Endodermal cell (in vitro differentiated cells): Measurements from ENCODE around the gene CD6. TPM values are rescaled to one million over a fixed set of nuclear protein-coding genes. Genes with fewer than 3 reads are reported as not detected.
A peak's percentile ranks its signal among the peaks of the same experiment; 100 is the strongest.

Experiments used
- DNase-seq: peaks from one replicate; pipeline ENCODE4 v3.0.0-alpha.2; 2017
- H3K27ac ChIP-seq: 2 replicates; pipeline ENCODE4 v1.5.1; 2013; ENCODE audit warnings: mild to moderate bottlenecking, low read depth, low read length, moderate library complexity
- H3K27me3 ChIP-seq: 2 replicates; pipeline ENCODE4 v1.6.1; 2013; ENCODE audit warnings: mild to moderate bottlenecking, low read length, moderate library complexity; ENCODE audit not compliant: insufficient read depth, control insufficient read depth, poor library complexity, severe bottlenecking
- H3K36me3 ChIP-seq: 2 replicates; pipeline ENCODE4 v1.7.0; 2013; ENCODE audit warnings: mild to moderate bottlenecking, low read length, moderate library complexity; ENCODE audit not compliant: control insufficient read depth, insufficient read depth
- H3K4me1 ChIP-seq: one replicate; pipeline ENCODE4 v1.7.0; 2013; ENCODE audit warnings: low read length; ENCODE audit not compliant: control insufficient read depth, insufficient read depth
- H3K4me3 ChIP-seq: 2 replicates; pipeline ENCODE4 v1.5.1; 2013; ENCODE audit warnings: mild to moderate bottlenecking, low read length, moderate library complexity
- H3K9ac ChIP-seq: 2 replicates; pipeline ENCODE4 v1.6.1; 2013; ENCODE audit warnings: mild to moderate bottlenecking, low read length, moderate library complexity; ENCODE audit not compliant: poor library complexity, severe bottlenecking; ENCODE audit errors: extremely low read depth
- H3K9me3 ChIP-seq: 2 replicates; pipeline ENCODE4 v1.6.1; 2013; ENCODE audit warnings: mild to moderate bottlenecking, low read length, moderate library complexity; ENCODE audit not compliant: control insufficient read depth
- H3K27ac Mint-ChIP-seq: 2 replicates; pipeline ENCODE4 v1.8.0; 2020; ENCODE audit warnings: mixed read lengths
- H3K27me3 Mint-ChIP-seq: 2 replicates; pipeline ENCODE4 v1.8.0; 2021; ENCODE audit warnings: mild to moderate bottlenecking, mixed read lengths; ENCODE audit not compliant: insufficient read depth
- H3K36me3 Mint-ChIP-seq: 2 replicates; pipeline ENCODE4 v1.8.0; 2020; ENCODE audit warnings: low read depth, mixed read lengths
- H3K4me1 Mint-ChIP-seq: 2 replicates; pipeline ENCODE4 v1.8.0; 2020; ENCODE audit warnings: mixed read lengths
- H3K4me3 Mint-ChIP-seq: 2 replicates; pipeline ENCODE4 v1.8.0; 2020; ENCODE audit warnings: mild to moderate bottlenecking, moderate library complexity, mixed read lengths
- H3K9me3 Mint-ChIP-seq: 2 replicates; pipeline ENCODE4 v1.8.0; 2020; ENCODE audit warnings: mild to moderate bottlenecking, mixed read lengths
- WGBS, 2 experiments: methylation state at CpG; one replicate each; pipeline versions ENCODE4 v1.1.5 to v1.1.7; 2013; ENCODE audit warnings: missing lambda C conversion rate in 2 of 2, mixed read lengths in 1 of 2; ENCODE audit not compliant: insufficient coverage in 1 of 2, insufficient read length in 1 of 2; 5-methylcytosine and 5-hydroxymethylcytosine counted together
- total RNA-seq, 2 donors: library from RNA; stranded (reverse); fragmentation: NEBNext Ultra II Directional in 1 of 2; extraction: Animal tissue kit (Norgen Biotek cat#: 25700) in 1 of 2; gene quantifications; 2 replicates in 1 of 2; 3 replicates in 1 of 2; pipeline ENCODE4 v1.2.1, GENCODE V29; 2021
- TF ChIP-seq, protein P1 (sequence below): fragments of 200-600 bp; sonication (generic); conservative IDR thresholded peaks from 2 replicates; pipeline ENCODE4 v1.5.0; 2021; ENCODE audit warnings: antibody characterized with exemption, mild to moderate bottlenecking

Gene CD6
- total RNA-seq, 2 donors from 2014 or later, result 1.5 to 1.6 TPM

DNA sequence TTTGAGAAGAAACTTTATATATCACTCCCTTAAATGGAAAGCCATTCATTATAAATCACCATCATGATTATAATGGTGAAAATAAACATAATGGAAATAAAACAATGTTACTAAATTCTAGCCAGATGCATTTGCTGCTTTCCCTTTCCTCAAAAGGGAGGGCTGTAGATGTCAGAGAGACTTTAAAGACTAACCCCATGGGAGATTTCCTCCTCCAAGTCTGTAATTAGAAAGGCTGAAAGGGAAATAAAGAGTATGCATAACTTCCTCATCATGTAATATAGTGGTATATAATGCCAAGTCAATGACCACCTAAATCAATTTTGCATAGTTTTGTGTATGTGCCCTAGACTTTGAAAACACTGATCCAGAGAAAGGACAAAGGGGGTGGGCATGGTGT lies 6.4 kb downstream of the CD6 start:
- peaks cover 10% of the 10 kb centered on the region for H3K27me3 Mint-ChIP-seq
- no peak overlapping the region for H3K27ac Mint-ChIP-seq
- H3K4me1 ChIP-seq, result no peaks in the 10 kb centered on the region
- peaks cover 2% of the 10 kb centered on the region for H3K4me1 Mint-ChIP-seq
- H3K4me3 ChIP-seq, result no peak overlapping the region
- H3K4me3 Mint-ChIP-seq, result no peak overlapping the region
- peaks cover 5% of the 10 kb centered on the region for H3K27me3 ChIP-seq
- no peak for DNase-seq
- H3K27ac ChIP-seq, result no peak overlapping the region
- H3K36me3 Mint-ChIP-seq, result no peaks in the 10 kb centered on the region
- no peaks in the 10 kb centered on the region for H3K36me3 ChIP-seq
- no peak overlapping the region for H3K9ac ChIP-seq
- no peaks in the 10 kb centered on the region for H3K9me3 ChIP-seq
- TF ChIP-seq, protein P1, sequence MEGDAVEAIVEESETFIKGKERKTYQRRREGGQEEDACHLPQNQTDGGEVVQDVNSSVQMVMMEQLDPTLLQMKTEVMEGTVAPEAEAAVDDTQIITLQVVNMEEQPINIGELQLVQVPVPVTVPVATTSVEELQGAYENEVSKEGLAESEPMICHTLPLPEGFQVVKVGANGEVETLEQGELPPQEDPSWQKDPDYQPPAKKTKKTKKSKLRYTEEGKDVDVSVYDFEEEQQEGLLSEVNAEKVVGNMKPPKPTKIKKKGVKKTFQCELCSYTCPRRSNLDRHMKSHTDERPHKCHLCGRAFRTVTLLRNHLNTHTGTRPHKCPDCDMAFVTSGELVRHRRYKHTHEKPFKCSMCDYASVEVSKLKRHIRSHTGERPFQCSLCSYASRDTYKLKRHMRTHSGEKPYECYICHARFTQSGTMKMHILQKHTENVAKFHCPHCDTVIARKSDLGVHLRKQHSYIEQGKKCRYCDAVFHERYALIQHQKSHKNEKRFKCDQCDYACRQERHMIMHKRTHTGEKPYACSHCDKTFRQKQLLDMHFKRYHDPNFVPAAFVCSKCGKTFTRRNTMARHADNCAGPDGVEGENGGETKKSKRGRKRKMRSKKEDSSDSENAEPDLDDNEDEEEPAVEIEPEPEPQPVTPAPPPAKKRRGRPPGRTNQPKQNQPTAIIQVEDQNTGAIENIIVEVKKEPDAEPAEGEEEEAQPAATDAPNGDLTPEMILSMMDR, result no peak
- no peaks in the 10 kb centered on the region for H3K9me3 Mint-ChIP-seq

DNA sequence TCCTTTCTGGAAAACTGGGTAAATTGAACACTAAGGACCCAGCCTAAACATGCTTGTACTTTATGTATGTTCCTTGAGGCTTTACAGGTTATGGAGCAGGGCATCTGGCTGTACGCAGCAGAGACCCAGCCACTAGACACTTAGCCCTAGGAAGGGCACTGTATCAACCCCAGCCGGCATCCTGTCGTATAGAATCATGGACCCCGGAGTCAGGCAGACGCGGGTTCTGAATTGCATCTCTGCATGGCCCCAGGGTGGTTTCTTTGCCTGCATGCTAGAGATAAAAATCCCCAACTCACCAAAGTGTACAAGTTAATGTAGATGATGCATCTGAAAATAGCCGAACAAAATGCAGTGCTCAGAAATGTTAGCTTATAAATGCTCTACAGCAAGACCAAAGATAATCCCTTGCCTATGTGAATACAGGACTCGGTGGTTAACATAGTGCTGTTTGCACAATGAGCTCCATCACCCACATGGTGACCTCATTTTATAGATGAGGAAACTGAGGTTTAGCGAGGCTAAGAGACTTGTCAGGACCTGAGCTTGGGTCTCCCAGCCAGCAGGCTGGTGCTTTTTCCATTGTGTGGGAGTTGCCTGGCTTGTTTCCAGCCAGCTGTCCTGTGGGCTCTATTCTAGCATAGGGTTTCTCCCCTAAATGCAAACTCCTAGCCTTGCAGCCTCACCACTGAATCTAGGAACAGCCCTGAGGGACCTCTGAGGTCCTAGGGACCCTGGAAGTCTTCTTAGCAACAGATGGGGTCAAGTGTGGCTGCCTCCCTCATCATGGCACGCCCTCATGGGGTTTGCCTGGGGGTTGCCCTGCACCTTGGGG lies 7.3 kb downstream of the CD6 start:
- Histone ChIP-seq H3K4me1 (no peaks in the 10 kb centered on the region), H3K36me3 (no peaks in the 10 kb centered on the region), H3K9me3 (no peaks in the 10 kb centered on the region), H3K4me3 (no peak overlapping the region), H3K27me3 (no peaks in the 10 kb centered on the region), H3K27ac (no peak overlapping the region), H3K9ac (no peak overlapping the region)
- peak; percentile 31 for DNase-seq
- Mint-ChIP-seq H3K36me3 (no peaks in the 10 kb centered on the region), H3K9me3 (no peaks in the 10 kb centered on the region), H3K27ac (no peak overlapping the region), H3K4me3 (no peak overlapping the region), H3K27me3 (peaks cover 10% of the 10 kb centered on the region), H3K4me1 (peaks cover 2% of the 10 kb centered on the region)
- TF ChIP-seq, protein P1, result no peak
- WGBS, 2 experiments, result 87 to 93% methylated on average over 4 to 10 of the region's 10 CpGs

DNA sequence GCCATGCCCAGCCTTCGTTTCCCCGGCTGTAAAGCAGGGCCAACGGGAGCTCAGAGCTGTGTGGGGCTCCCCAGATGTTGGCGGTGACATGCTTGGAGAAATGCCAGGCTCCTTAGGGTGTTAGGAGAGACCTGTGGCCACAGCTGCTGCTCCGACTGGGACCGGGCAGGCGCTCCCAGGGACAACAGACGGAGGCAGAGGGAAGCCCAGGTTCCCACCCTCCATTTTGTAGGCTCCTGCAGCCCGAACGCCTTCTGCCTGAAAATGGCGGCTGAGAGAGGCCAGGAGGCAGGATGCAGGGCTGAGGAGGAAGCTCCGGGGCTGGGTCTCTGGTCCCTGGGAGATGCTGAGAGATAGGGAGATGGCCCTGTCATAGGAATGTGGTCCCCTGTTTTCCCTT lies 10.0 kb downstream of the CD6 start:
- Histone ChIP-seq H3K4me1 (no peaks in the 10 kb centered on the region), H3K27me3 (no peaks in the 10 kb centered on the region), H3K27ac (no peak overlapping the region), H3K9me3 (no peaks in the 10 kb centered on the region), H3K36me3 (no peaks in the 10 kb centered on the region), H3K4me3 (no peak overlapping the region), H3K9ac (no peak overlapping the region)
- TF ChIP-seq, protein P1, result no peak
- no peak overlapping the region for H3K4me3 Mint-ChIP-seq
- no peaks in the 10 kb centered on the region for H3K9me3 Mint-ChIP-seq
- 86 to 98% methylated on average over 7 to 12 of the region's 12 CpGs for WGBS, 2 experiments
- peaks cover 9% of the 10 kb centered on the region for H3K27me3 Mint-ChIP-seq
- no peak overlapping the region for H3K27ac Mint-ChIP-seq
- H3K36me3 Mint-ChIP-seq, result no peaks in the 10 kb centered on the region
- peak; percentile 45 for DNase-seq
- H3K4me1 Mint-ChIP-seq, result peaks cover 2% of the 10 kb centered on the region
